CD14-positive monocyte (primary cell): ENCODE data around the gene KSR1. TPM values are rescaled to one million over a fixed set of nuclear protein-coding genes. Genes with fewer than 3 reads are reported as not detected.
A peak's percentile ranks its signal among the peaks of the same experiment; 100 is the strongest.

Experiments
- DNase-seq, 3 donors: peaks; one replicate each; pipeline ENCODE4 v3.0.0-alpha.2; 2011 to 2022
- H2AFZ ChIP-seq: 2 replicates; pipeline ENCODE4 v1.6.0; 2012; ENCODE audit warnings: mild to moderate bottlenecking, low read depth, low read length, inconsistent platforms; ENCODE audit not compliant: insufficient read depth, poor library complexity, severe bottlenecking
- H3K27ac ChIP-seq, 2 donors: 1 replicate in 1 of 2; 2 replicates in 1 of 2; pipeline ENCODE4 v1.5.1; 2012 to 2013; ENCODE audit warnings: low read length in 2 of 2, control low read depth in 1 of 2, inconsistent platforms in 1 of 2, low read depth in 1 of 2, mild to moderate bottlenecking in 1 of 2
- H3K27me3 ChIP-seq, 2 donors: one replicate each; pipeline versions ENCODE4 v1.6.0 to v1.6.1; 2011 to 2013; ENCODE audit warnings: low read length in 2 of 2; ENCODE audit not compliant: control insufficient read depth in 2 of 2, insufficient read depth in 2 of 2
- H3K36me3 ChIP-seq, 2 donors: replicated peaks in 1 of 2; 1 replicate in 1 of 2; 2 replicates in 1 of 2; pipeline versions ENCODE4 v1.5.1 to v1.6.1; 2012 to 2013; ENCODE audit warnings: low read length in 2 of 2, control low read depth in 1 of 2, inconsistent platforms in 1 of 2, mild to moderate bottlenecking in 1 of 2; ENCODE audit not compliant: insufficient read depth in 2 of 2, control insufficient read depth in 1 of 2
- H3K4me1 ChIP-seq, 2 donors: 1 replicate in 1 of 2; 2 replicates in 1 of 2; pipeline versions ENCODE4 v1.5.1 to v1.6.1; 2012 to 2013; ENCODE audit warnings: low read length in 2 of 2, control low read depth in 1 of 2, inconsistent platforms in 1 of 2, mild to moderate bottlenecking in 1 of 2, moderate library complexity in 1 of 2; ENCODE audit not compliant: insufficient read depth in 2 of 2, control insufficient read depth in 1 of 2
- H3K4me2 ChIP-seq: replicated peaks from 2 replicates; pipeline ENCODE3; 2012; ENCODE audit warnings: low read length, moderate library complexity, mild to moderate bottlenecking; ENCODE audit not compliant: poor library complexity, severe bottlenecking; ENCODE audit errors: extremely low read depth
- H3K4me3 ChIP-seq, 3 experiments: fragments of 200-600 bp in 1 of 3; sonication (generic) in 1 of 3; replicated peaks in 1 of 3; 1 replicate in 2 of 3; 2 replicates in 1 of 3; pipeline ENCODE4 v1.5.1; 2011 to 2013; ENCODE audit warnings: low read length in 3 of 3, mild to moderate bottlenecking in 3 of 3, control low read depth in 2 of 3, low read depth in 2 of 3, inconsistent platforms in 1 of 3, moderate library complexity in 1 of 3
- H3K79me2 ChIP-seq: 2 replicates; pipeline ENCODE4 v1.6.0; 2012; ENCODE audit warnings: mild to moderate bottlenecking, control low read depth, inconsistent platforms, low read length, moderate library complexity; ENCODE audit not compliant: insufficient read depth
- H3K9ac ChIP-seq: 2 replicates; pipeline ENCODE4 v1.6.0; 2017; ENCODE audit warnings: low read length, mild to moderate bottlenecking; ENCODE audit not compliant: insufficient read depth, poor library complexity, severe bottlenecking
- H3K9me3 ChIP-seq, 2 donors: replicated peaks in 1 of 2; 1 replicate in 1 of 2; 2 replicates in 1 of 2; pipeline versions ENCODE4 v1.5.1 to v1.6.1; 2012 to 2013; ENCODE audit warnings: low read length in 2 of 2, control low read depth in 1 of 2; ENCODE audit not compliant: control insufficient read depth in 1 of 2, insufficient read depth in 1 of 2
- H4K20me1 ChIP-seq: 2 replicates; pipeline ENCODE4 v1.6.0; 2012; ENCODE audit warnings: mild to moderate bottlenecking, low read length, control low read depth, moderate library complexity; ENCODE audit not compliant: insufficient read depth
- H3K27ac Mint-ChIP-seq, 7 donors: one replicate each; pipeline ENCODE4 v1.8.0; 2020; ENCODE audit warnings: mild to moderate bottlenecking in 7 of 7, mixed read lengths in 7 of 7, moderate library complexity in 6 of 7, inconsistent platforms in 2 of 7
- H3K27me3 Mint-ChIP-seq, 3 donors: one replicate each; pipeline ENCODE4 v1.8.0; 2021 to 2022; ENCODE audit warnings: low read depth in 3 of 3, mild to moderate bottlenecking in 3 of 3, mixed read lengths in 3 of 3, moderate library complexity in 3 of 3, inconsistent platforms in 1 of 3
- H3K36me3 Mint-ChIP-seq, 2 donors: one replicate each; pipeline ENCODE4 v1.8.0; 2020; ENCODE audit warnings: mixed read lengths in 2 of 2, inconsistent platforms in 1 of 2, mild to moderate bottlenecking in 1 of 2
- H3K4me1 Mint-ChIP-seq: one replicate; pipeline ENCODE4 v1.8.0; 2020; ENCODE audit warnings: mild to moderate bottlenecking, mixed read lengths
- H3K4me3 Mint-ChIP-seq, 2 donors: one replicate each; pipeline ENCODE4 v1.8.0; 2020; ENCODE audit warnings: mild to moderate bottlenecking in 2 of 2, mixed read lengths in 2 of 2, moderate library complexity in 1 of 2
- H3K9me3 Mint-ChIP-seq, 7 donors: one replicate each; pipeline ENCODE4 v1.8.0; 2020 to 2022; ENCODE audit warnings: mixed read lengths in 7 of 7, mild to moderate bottlenecking in 6 of 7, moderate library complexity in 6 of 7, inconsistent platforms in 2 of 7
- WGBS: methylation state at CpG from one replicate; pipeline ENCODE4 v1.1.5; 2013; ENCODE audit warnings: missing lambda C conversion rate; ENCODE audit not compliant: insufficient coverage; 5-methylcytosine and 5-hydroxymethylcytosine counted together
- intact Hi-C, 2 donors: fragments of 100-400 bp; cut with micrococcal nuclease; formaldehyde crosslinking; loops; one replicate each; pipeline versions ENCODE4 v1.15.0 to v1.15.1; 2023
- polyA plus RNA-seq, 3 donors: library from polyadenylated mRNA; depleted of rRNA in 1 of 3; unstranded in 2 of 3; stranded (reverse) in 1 of 3; fragments of 300-500 nt in 2 of 3; fragments of >200 nt in 1 of 3; fragmentation: Illumina TruSeq in 2 of 3; gene quantifications; 1 replicate in 2 of 3; 2 replicates in 1 of 3; pipeline ENCODE4 v1.2.3, GENCODE V29; 2012 to 2021
- TF ChIP-seq, protein P1 (sequence below): fragments of 200-600 bp; IDR thresholded peaks from one replicate; pipeline ENCODE4 v1.8.0; 2022; ENCODE audit warnings: antibody characterized with exemption, mild to moderate bottlenecking

The KSR1 gene
- polyA plus RNA-seq, 3 donors, result 1.2 to 111 (median 4.2) TPM

DNA sequence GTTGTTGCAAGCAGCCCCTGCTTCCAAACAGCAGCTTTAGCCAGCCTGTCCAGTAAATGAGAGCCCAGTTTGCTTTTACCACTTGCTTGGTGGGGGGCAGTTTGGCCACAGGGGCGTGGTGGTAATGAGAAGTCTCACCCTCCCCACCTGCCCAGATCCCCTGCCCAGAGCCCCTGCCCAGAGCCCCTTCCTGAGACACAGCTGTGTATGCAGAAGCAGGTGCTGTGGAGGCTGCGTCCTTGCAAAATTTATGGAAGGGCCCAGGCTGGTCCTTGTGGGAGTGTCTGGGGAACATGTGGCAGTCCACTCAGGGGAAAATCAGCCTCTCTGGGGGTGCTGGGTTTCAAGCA, 147.1 kb downstream of the KSR1 start:
- intact Hi-C loops, result loop anchor here (2.0 to 5.0 kb wide), 3 partner anchors 47 to 366 kb away; no protein-coding TSS in a partner anchor
- H3K27ac ChIP-seq, result no peak overlapping the region
- no peak overlapping the region for H2AFZ ChIP-seq
- H3K4me1 Mint-ChIP-seq, result peaks cover 8% of the 10 kb centered on the region
- H3K36me3 Mint-ChIP-seq, result peaks cover 68 to 79% of the 10 kb centered on the region in 2 donors
- H3K4me1 ChIP-seq, result no peaks in the 10 kb centered on the region
- H3K9me3 ChIP-seq, result no peaks in the 10 kb centered on the region
- H3K4me3 ChIP-seq, result no peak overlapping the region
- WGBS, result no CpG with 5 or more reads among the region's 2 CpGs
- H3K9me3 Mint-ChIP-seq, result no peaks in the 10 kb centered on the region
- TF ChIP-seq, protein P1, sequence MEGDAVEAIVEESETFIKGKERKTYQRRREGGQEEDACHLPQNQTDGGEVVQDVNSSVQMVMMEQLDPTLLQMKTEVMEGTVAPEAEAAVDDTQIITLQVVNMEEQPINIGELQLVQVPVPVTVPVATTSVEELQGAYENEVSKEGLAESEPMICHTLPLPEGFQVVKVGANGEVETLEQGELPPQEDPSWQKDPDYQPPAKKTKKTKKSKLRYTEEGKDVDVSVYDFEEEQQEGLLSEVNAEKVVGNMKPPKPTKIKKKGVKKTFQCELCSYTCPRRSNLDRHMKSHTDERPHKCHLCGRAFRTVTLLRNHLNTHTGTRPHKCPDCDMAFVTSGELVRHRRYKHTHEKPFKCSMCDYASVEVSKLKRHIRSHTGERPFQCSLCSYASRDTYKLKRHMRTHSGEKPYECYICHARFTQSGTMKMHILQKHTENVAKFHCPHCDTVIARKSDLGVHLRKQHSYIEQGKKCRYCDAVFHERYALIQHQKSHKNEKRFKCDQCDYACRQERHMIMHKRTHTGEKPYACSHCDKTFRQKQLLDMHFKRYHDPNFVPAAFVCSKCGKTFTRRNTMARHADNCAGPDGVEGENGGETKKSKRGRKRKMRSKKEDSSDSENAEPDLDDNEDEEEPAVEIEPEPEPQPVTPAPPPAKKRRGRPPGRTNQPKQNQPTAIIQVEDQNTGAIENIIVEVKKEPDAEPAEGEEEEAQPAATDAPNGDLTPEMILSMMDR, result peak; percentile 46
- peaks cover 34% of the 10 kb centered on the region for H4K20me1 ChIP-seq
- no peak overlapping the region for H3K4me3 Mint-ChIP-seq
- no peaks in the 10 kb centered on the region for H3K27me3 ChIP-seq
- H3K79me2 ChIP-seq, result no peaks in the 10 kb centered on the region
- no peak overlapping the region for H3K9ac ChIP-seq
- DNase-seq, result no peak
- H3K27ac Mint-ChIP-seq, result no peak overlapping the region
- H3K4me2 ChIP-seq, result no peak overlapping the region
- H3K36me3 ChIP-seq, result peaks cover 63 to 76% of the 10 kb centered on the region in 2 donors
- H3K27me3 Mint-ChIP-seq, result peaks cover 0 to 2% (median 0%) of the 10 kb centered on the region in 3 donors

DNA sequence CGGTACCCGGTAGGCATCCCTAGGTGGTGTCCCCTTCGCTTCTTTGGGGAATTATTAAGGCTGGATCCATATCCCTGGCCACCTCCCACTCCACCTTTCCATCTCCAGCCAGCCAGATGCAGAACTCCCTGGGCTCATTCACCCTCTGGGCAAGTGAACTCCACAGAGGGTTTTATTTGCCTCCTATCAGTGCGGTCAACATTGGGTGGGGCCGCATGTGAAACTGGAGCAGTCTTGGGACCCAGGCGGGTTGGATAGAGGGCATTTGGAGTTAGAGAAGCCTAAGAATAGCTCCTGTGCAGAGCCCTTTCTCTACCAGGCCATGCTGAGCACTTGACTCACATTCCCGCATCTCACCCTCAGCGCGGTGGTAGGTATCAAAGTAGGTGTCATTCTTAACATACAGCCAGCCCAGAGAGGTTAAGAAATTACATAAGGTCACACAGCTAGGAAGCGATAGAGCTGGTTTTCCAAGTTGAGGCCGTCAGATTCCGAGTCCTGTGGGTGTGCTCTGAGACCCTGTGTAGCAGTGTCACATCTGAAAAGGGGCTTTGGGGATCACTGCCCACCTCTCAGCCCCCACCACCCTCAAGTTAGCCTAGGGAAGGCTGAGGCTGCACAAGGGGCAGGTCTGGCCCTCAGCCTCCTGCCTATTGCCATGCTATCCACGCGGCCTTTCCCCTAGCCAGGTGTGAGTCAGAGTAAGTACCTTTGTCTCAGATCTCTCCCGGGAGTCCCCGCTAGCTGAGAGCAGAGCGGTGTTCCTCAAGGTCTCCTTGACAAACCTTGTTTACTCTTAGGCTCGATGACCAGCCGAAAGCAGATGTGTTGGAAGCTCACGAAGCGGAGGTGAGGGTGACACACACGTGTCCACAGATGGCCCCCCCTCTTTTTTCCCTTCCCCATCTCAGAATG, 147.9 kb downstream of the KSR1 start:
- no peak overlapping the region for H3K27ac ChIP-seq
- intact Hi-C loops, result loop anchor here (2.0 to 5.0 kb wide), 3 partner anchors 47 to 367 kb away; no protein-coding TSS in a partner anchor

More for the DNA sequence above, 147.9 kb downstream of the KSR1 start:
- Histone ChIP-seq H3K4me3 (no peak overlapping the region), H3K79me2 (no peaks in the 10 kb centered on the region), H4K20me1 (peaks cover 39% of the 10 kb centered on the region), H2AFZ (no peak overlapping the region), H3K27me3 (no peaks in the 10 kb centered on the region), H3K36me3 (peaks cover 66 to 76% of the 10 kb centered on the region in 2 donors), H3K4me1 (no peaks in the 10 kb centered on the region), H3K9me3 (no peaks in the 10 kb centered on the region), H3K4me2 (no peak overlapping the region), H3K9ac (no peak overlapping the region)
- peaks cover 8% of the 10 kb centered on the region for H3K4me1 Mint-ChIP-seq
- TF ChIP-seq, protein P1, result no peak
- H3K4me3 Mint-ChIP-seq, result no peak overlapping the region
- no peak for DNase-seq
- peaks cover 69 to 82% of the 10 kb centered on the region in 2 donors for H3K36me3 Mint-ChIP-seq
- WGBS, result 100% methylated on average over 7 of the region's 22 CpGs
- peaks cover 0 to 3% (median 0%) of the 10 kb centered on the region in 3 donors for H3K27me3 Mint-ChIP-seq
- H3K27ac Mint-ChIP-seq, result no peak overlapping the region
- H3K9me3 Mint-ChIP-seq, result no peaks in the 10 kb centered on the region
